Measurements from ENCODE around the gene SLC35D3. TPM values are rescaled to one million over a fixed set of nuclear protein-coding genes. Genes with fewer than 3 reads are reported as not detected.
"Not testable (repeated sequence)": the region's sequence is repeated elsewhere in the genome, so short reads cannot be mapped to it uniquely, and the experiment has no call there.

SLC35D3 gene
- not detected for total RNA-seq

DNA sequence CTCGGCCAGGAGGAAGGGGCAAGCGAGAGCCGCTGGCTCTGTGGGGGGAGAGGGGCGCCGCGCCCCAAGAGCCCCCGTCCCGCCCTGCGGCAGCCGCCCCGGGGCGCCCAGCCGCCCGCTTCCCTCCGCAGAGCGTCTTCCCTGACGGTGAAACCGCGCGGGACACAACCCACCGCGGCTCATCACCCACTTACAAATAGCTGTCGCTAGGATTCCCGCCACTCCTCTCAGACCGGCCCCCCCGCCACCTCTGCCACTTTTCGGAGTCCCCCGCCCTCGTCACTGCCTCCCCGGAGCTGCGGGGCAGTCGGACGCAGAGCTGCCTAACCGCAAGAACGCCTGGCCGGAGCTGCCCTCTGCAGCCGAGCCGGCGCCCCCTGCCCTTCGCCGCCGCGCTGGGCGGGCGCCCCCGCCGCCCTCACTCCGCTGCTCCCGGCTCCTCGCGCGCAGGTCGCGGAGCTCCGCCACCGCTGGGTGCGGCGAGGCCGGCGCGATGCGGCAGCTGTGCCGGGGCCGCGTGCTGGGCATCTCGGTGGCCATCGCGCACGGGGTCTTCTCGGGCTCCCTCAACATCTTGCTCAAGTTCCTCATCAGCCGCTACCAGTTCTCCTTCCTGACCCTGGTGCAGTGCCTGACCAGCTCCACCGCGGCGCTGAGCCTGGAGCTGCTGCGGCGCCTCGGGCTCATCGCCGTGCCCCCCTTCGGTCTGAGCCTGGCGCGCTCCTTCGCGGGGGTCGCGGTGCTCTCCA, at the start of gene SLC35D3:
Gene SLC35D3 (plus strand): TSS at position 366 of the 749 bp plus-strand sequence. CDS start 128 bp downstream, at position 494.
- peaks cover 25 to 79% (median 29%) of the 10 kb centered on the region in 4 donors for H3K27me3 ChIP-seq
- no peak for TF ChIP-seq POLR2A (IDR thresholded peaks at IDR 0.05)
- TF ChIP-seq CTCF (IDR thresholded peaks at IDR 0.05), result no peak
- no peaks in the 10 kb centered on the region for H3K9me3 ChIP-seq
- WGBS, 2 donors, result 0 to 2% methylated on average over 9 of the region's 86 CpGs
- H3K4me1 ChIP-seq, result peaks cover 27 to 40% (median 35%) of the 10 kb centered on the region in 3 donors
- no peaks in the 10 kb centered on the region for H3K36me3 ChIP-seq
- intact Hi-C loops (cut with DNase I), result no loop called here
- H3K4me3 ChIP-seq, result peak within 1 kb of the TSS; percentile 36 to 69 (median 48)
- H3K27ac ChIP-seq, result no peak within 1 kb of the TSS
- no peak for DNase-seq

DNA sequence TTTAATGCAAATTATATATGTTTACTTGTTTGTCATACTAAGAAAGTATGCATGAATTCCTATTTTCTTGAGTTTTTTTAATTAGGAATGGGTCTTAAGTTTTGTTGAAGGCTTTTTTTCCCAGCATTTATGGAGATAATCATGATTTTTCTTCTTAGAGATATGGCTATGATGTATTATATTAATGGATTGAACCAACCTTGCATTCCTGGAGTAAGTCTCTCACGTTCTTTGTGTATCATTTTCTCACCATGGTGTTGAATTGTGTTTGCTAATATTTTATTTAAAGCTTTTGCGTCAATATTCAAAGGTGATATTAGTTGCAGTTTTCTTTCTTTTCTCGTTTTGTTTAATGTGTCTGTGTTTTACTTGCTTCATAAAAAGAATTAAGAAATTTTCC, 48.4 kb upstream of the SLC35D3 start:
- Histone ChIP-seq H3K4me3 (no peak overlapping the region), H3K27me3 (no peaks in the 10 kb centered on the region), H3K9me3 (peaks cover 7 to 23% (median 13%) of the 10 kb centered on the region in 3 donors), H3K36me3 (peaks cover 0 to 53% (median 4%) of the 10 kb centered on the region in 3 donors), H3K4me1 (no peaks in the 10 kb centered on the region), H3K27ac (no peak overlapping the region)
- intact Hi-C loops (cut with DNase I), result no loop called here
- WGBS, 2 donors, result 61 to 94% methylated on average over 3 of the region's 3 CpGs
- no peak for TF ChIP-seq POLR2A (IDR thresholded peaks at IDR 0.05)
- TF ChIP-seq CTCF (IDR thresholded peaks at IDR 0.05), result no peak
- DNase-seq, result no peak

- H3K36me3 ChIP-seq, result peaks cover 0 to 41% (median 4%) of the 10 kb centered on the region in 3 donors
- 95 to 100% methylated on average over 4 of the region's 4 CpGs for WGBS, 2 donors
- H3K4me3 ChIP-seq; DNase-seq; intact Hi-C loops (cut with DNase I); H3K27ac ChIP-seq; H3K27me3 ChIP-seq; H3K4me1 ChIP-seq: not testable (repeated sequence)
- peaks cover 7 to 23% (median 13%) of the 10 kb centered on the region in 3 donors for H3K9me3 ChIP-seq
These were observed 45.6 kb upstream of the SLC35D3 start for GRCh38 chr6:136876469-136876868.

DNA sequence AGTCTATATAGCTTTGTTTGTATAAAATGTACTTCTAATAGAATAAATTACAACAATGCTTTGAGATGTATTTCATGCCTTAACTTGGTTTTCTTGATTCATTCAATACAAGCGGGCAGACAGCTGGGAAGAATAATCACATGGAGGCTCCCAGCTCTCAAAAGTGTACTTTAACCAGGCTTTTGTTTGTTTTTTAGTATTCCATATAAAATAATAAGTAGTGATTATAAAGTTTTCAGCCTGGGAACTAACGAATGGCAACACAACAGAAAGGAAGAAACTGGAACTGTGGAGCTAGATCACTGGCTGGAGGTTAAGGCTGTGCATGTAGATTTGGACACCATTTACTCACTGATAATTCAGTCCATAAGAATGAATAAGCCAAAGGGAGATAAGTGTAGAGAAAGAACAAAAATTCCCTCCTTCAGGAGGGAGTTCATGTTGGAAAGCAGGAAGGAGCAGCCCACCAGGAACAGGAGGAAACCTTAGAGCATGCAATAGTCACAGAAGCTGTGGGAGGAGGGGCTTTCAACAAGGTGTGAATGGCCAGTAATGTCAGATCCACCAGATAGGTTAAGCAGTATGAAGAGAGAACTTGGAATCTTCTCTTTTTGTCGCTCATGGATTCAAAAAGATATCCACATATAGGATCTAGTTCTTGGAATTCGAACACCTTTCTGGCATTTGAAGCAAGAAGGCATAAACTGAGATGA, 41.2 kb upstream of the SLC35D3 start:
- TF ChIP-seq POLR2A (IDR thresholded peaks at IDR 0.05) (no peak), CTCF (IDR thresholded peaks at IDR 0.05) (no peak)
- peaks cover 0 to 7% (median 0%) of the 10 kb centered on the region in 3 donors for H3K36me3 ChIP-seq
- H3K27me3 ChIP-seq, result no peaks in the 10 kb centered on the region
- intact Hi-C loops (cut with DNase I), result no loop called here
- WGBS, 2 donors, result 68 to 94% methylated on average over 4 of the region's 4 CpGs
- no peaks in the 10 kb centered on the region for H3K4me1 ChIP-seq
- no peak overlapping the region for H3K27ac ChIP-seq
- no peak for DNase-seq
- no peak overlapping the region for H3K4me3 ChIP-seq
- no peaks in the 10 kb centered on the region for H3K9me3 ChIP-seq

- intact Hi-C loops (cut with DNase I), result no loop called here
- 65 to 71% methylated on average over 3 of the region's 3 CpGs for WGBS, 2 donors
These were observed 36.0 kb upstream of the SLC35D3 start for GRCh38 chr6:136886091-136886490.

More at GRCh38 chr6:136886091-136886490, 36.0 kb upstream of the SLC35D3 start:
- Histone ChIP-seq H3K36me3 (no peaks in the 10 kb centered on the region), H3K4me1 (peaks cover 0 to 9% (median 0%) of the 10 kb centered on the region in 3 donors), H3K4me3 (no peak overlapping the region), H3K27ac (no peak overlapping the region), H3K9me3 (no peaks in the 10 kb centered on the region), H3K27me3 (no peaks in the 10 kb centered on the region)
- TF ChIP-seq CTCF (IDR thresholded peaks at IDR 0.05) (no peak), POLR2A (IDR thresholded peaks at IDR 0.05) (no peak)
- no peak for DNase-seq

All from esophagus squamous epithelium (tissue), 5 donors.